WTC11 (cell line): ENCODE data around the gene C14orf132. TPM values are rescaled to one million over a fixed set of nuclear protein-coding genes. Genes with fewer than 3 reads are reported as not detected.

Experiments used
- ATAC-seq: fragments of 200-7000 bp; cut with Tn5 transposase; 2 replicates; pipeline ENCODE4 v1.10.0; 2021; ENCODE audit warnings: mild to moderate bottlenecking, moderate library complexity
- CTCF ChIA-PET: fragments of 300-600 bp; sonication (Branson Sonifier 250); formaldehyde crosslinking; loops from one replicate; lab custom pipeline; 2021; ENCODE audit warnings: antibody characterized with exemption; lab: Charles Lee
- POLR2A ChIA-PET: fragments of 350-600 bp; sonication (Branson Sonifier 250); formaldehyde crosslinking; loops from one replicate; lab custom pipeline; 2021; ENCODE audit warnings: antibody characterized with exemption; lab: Charles Lee
- DNase-seq: peaks from one replicate; pipeline ENCODE4 v3.0.0; 2021; ENCODE audit warnings: low spot score
- H3K27ac Mint-ChIP-seq: 2 replicates; pipeline ENCODE4 v1.8.0; 2021; ENCODE audit warnings: mixed read lengths
- H3K27me3 Mint-ChIP-seq: 2 replicates; pipeline ENCODE4 v1.8.0; 2021; ENCODE audit warnings: low read depth, mild to moderate bottlenecking, moderate library complexity, mixed read lengths
- H3K36me3 Mint-ChIP-seq: 2 replicates; pipeline ENCODE4 v1.8.0; 2021; ENCODE audit warnings: mixed read lengths
- H3K4me1 Mint-ChIP-seq: 2 replicates; pipeline ENCODE4 v1.8.0; 2022; ENCODE audit warnings: mixed read lengths
- H3K4me3 Mint-ChIP-seq: 2 replicates; pipeline ENCODE4 v1.8.0; 2021; ENCODE audit warnings: mild to moderate bottlenecking, moderate library complexity, mixed read lengths
- H3K9me3 Mint-ChIP-seq: 2 replicates; pipeline ENCODE4 v1.8.0; 2021; ENCODE audit warnings: mixed read lengths
- ATF1 ChIP-seq: sonication (generic); formaldehyde crosslinking; IDR thresholded peaks from 2 replicates; pipeline ENCODE4 v1.8.1; 2023; ENCODE audit warnings: mild to moderate bottlenecking, moderate library complexity, missing genetic modification reagents
- CREM ChIP-seq: sonication (generic); formaldehyde crosslinking; IDR thresholded peaks from 2 replicates; pipeline ENCODE4 v1.8.1; 2022; ENCODE audit warnings: mild to moderate bottlenecking, missing genetic modification reagents, moderate library complexity
- CTCF ChIP-seq: fragments of 200-600 bp; IDR thresholded peaks from 2 replicates; pipeline ENCODE4 v1.8.0; 2022; ENCODE audit warnings: antibody characterized with exemption
- E2F1 ChIP-seq: sonication (generic); formaldehyde crosslinking; IDR thresholded peaks from 2 replicates; pipeline ENCODE4 v1.8.0; 2022; ENCODE audit warnings: mild to moderate bottlenecking, missing genetic modification reagents
- E2F4 ChIP-seq: sonication (generic); formaldehyde crosslinking; IDR thresholded peaks from 2 replicates; pipeline ENCODE4 v1.8.1; 2022; ENCODE audit warnings: low read depth, mild to moderate bottlenecking, moderate library complexity, missing genetic modification reagents, borderline replicate concordance
- FOXJ3 ChIP-seq: sonication (generic); formaldehyde crosslinking; IDR thresholded peaks from 2 replicates; pipeline ENCODE4 v1.9.0; 2021; ENCODE audit warnings: missing genetic modification reagents, mild to moderate bottlenecking, borderline replicate concordance
- GRHL2 ChIP-seq: fragments of 250-450 bp; sonication (Bioruptor Pico); IDR thresholded peaks from 2 replicates; pipeline ENCODE4 v1.8.0; 2022; ENCODE audit warnings: mild to moderate bottlenecking, moderate library complexity; ENCODE audit not compliant: insufficient replicate concordance, severe bottlenecking
- GTF2I ChIP-seq: fragments of 250-450 bp; sonication (Bioruptor Pico); conservative IDR thresholded peaks from 2 replicates; pipeline ENCODE4 v1.4.0; 2021; ENCODE audit warnings: mild to moderate bottlenecking
- HMGA2 ChIP-seq: fragments of 250-450 bp; sonication (Bioruptor Pico); IDR thresholded peaks from 2 replicates; pipeline ENCODE4 v1.4.0; 2021; ENCODE audit warnings: mild to moderate bottlenecking, moderate library complexity
- IRF2 ChIP-seq: sonication (generic); formaldehyde crosslinking; IDR thresholded peaks from 2 replicates; pipeline ENCODE4 v1.8.0; 2022; ENCODE audit warnings: low read depth, missing genetic modification reagents, borderline replicate concordance
- MYBL2 ChIP-seq: sonication (generic); formaldehyde crosslinking; IDR thresholded peaks from 2 replicates; pipeline ENCODE4 v1.8.1; 2023; ENCODE audit warnings: mild to moderate bottlenecking, moderate library complexity, missing genetic modification reagents
- NFYB ChIP-seq: sonication (generic); formaldehyde crosslinking; conservative IDR thresholded peaks from 2 replicates; pipeline ENCODE4 v1.8.0; 2022; ENCODE audit warnings: low read depth, missing genetic modification reagents
- NR2C2 ChIP-seq: sonication (generic); formaldehyde crosslinking; IDR thresholded peaks from 2 replicates; pipeline ENCODE4 v1.8.0; 2022; ENCODE audit warnings: mild to moderate bottlenecking, missing genetic modification reagents
- OVOL2 ChIP-seq: fragments of 250-450 bp; sonication (Bioruptor Pico); IDR thresholded peaks from 2 replicates; pipeline ENCODE4 v1.9.0; 2021; ENCODE audit warnings: mild to moderate bottlenecking, borderline replicate concordance
- SMAD3 ChIP-seq: sonication (generic); formaldehyde crosslinking; IDR thresholded peaks from 2 replicates; pipeline ENCODE4 v1.8.0; 2022; ENCODE audit warnings: missing genetic modification reagents, mild to moderate bottlenecking, borderline replicate concordance
- STAT6 ChIP-seq: sonication (generic); formaldehyde crosslinking; conservative IDR thresholded peaks from 2 replicates; pipeline ENCODE4 v1.8.1; 2023; ENCODE audit warnings: mild to moderate bottlenecking, low read depth, missing genetic modification reagents, moderate library complexity
- TCF7 ChIP-seq: sonication (generic); formaldehyde crosslinking; IDR thresholded peaks from 2 replicates; pipeline ENCODE4 v1.8.0; 2022; ENCODE audit warnings: mild to moderate bottlenecking, low read depth, missing genetic modification reagents, moderate library complexity
- USF1 ChIP-seq: sonication (generic); formaldehyde crosslinking; IDR thresholded peaks from 2 replicates; pipeline ENCODE4 v1.8.0; 2022; ENCODE audit warnings: mild to moderate bottlenecking, missing genetic modification reagents
- ZBTB43 ChIP-seq: sonication (generic); formaldehyde crosslinking; IDR thresholded peaks from 2 replicates; pipeline ENCODE4 v1.8.1; 2023; ENCODE audit warnings: mild to moderate bottlenecking, missing genetic modification reagents
- ZNF138 ChIP-seq: sonication (generic); formaldehyde crosslinking; conservative IDR thresholded peaks from 2 replicates; pipeline ENCODE4 v1.8.1; 2022; ENCODE audit warnings: mild to moderate bottlenecking, moderate library complexity, missing genetic modification reagents
- ZNF219 ChIP-seq: sonication (generic); formaldehyde crosslinking; IDR thresholded peaks from 2 replicates; pipeline ENCODE4 v1.8.0; 2023; ENCODE audit warnings: missing genetic modification reagents, mild to moderate bottlenecking, borderline replicate concordance
- ZNF263 ChIP-seq: sonication (generic); formaldehyde crosslinking; IDR thresholded peaks from 2 replicates; pipeline ENCODE4 v1.8.1; 2022; ENCODE audit warnings: low read depth, mild to moderate bottlenecking, moderate library complexity, missing genetic modification reagents
- ZNF425 ChIP-seq: fragments of 250-450 bp; sonication (Bioruptor Pico); conservative IDR thresholded peaks from 2 replicates; pipeline ENCODE4 v1.9.0; 2021; ENCODE audit warnings: mild to moderate bottlenecking
- total RNA-seq: library from RNA; stranded (reverse); gene quantifications from 3 replicates; pipeline ENCODE4 v1.2.3, GENCODE V29; 2021

Gene C14orf132
- total RNA-seq, 1 experiment from 2014 or later = 14.1 TPM

- DNase-seq (no peak), ATAC-seq (no peak)
- peaks cover 6% of the 10 kb centered on the region for H3K27me3 Mint-ChIP-seq
- TF ChIP-seq ATF1 (no peak), GRHL2 (CRISPR knock-in tag) (no peak), NR2C2 (CRISPR knock-in tag) (no peak), HMGA2 (CRISPR knock-in tag) (no peak), USF1 (CRISPR knock-in tag) (no peak), E2F1 (no peak), OVOL2 (CRISPR knock-in tag) (no peak), STAT6 (no peak), CREM (CRISPR knock-in tag) (no peak), ZNF263 (CRISPR knock-in tag) (no peak), FOXJ3 (CRISPR knock-in tag) (no peak), ZNF219 (no peak)
- H3K4me1 Mint-ChIP-seq = peaks cover 2% of the 10 kb centered on the region; the same call in 1 of the 2 replicates
- H3K9me3 Mint-ChIP-seq = peaks cover 11% of the 10 kb centered on the region; the same call in 1 of the 2 replicates
- no peak overlapping the region for H3K4me3 Mint-ChIP-seq
- H3K27ac Mint-ChIP-seq = no peak overlapping the region
- ChIA-PET POLR2A (no interaction called here), CTCF (interaction anchor here (0.9 to 2.2 kb wide), 2 partner anchors 8 to 10 kb away, joined by 3 to 10 read pairs; no protein-coding TSS in a partner anchor)
- no peaks in the 10 kb centered on the region for H3K36me3 Mint-ChIP-seq
Observed at GRCh38 chr14:96105926-96106441, 66.8 kb downstream of the C14orf132 start.

- Mint-ChIP-seq H3K4me1 (peaks cover 2% of the 10 kb centered on the region; the same call in 1 of the 2 replicates), H3K27ac (no peak overlapping the region), H3K27me3 (peaks cover 11% of the 10 kb centered on the region), H3K4me3 (no peak overlapping the region), H3K9me3 (peaks cover 19% of the 10 kb centered on the region), H3K36me3 (peaks cover 6% of the 10 kb centered on the region)
- ATAC-seq = no peak
- DNase-seq = no peak
- POLR2A ChIA-PET = interaction anchor here (0.6 kb wide), 1 partner anchor 9 kb away, joined by 4 read pairs; no protein-coding TSS in a partner anchor
- CTCF ChIA-PET = interaction anchor here (2.2 kb wide), 1 partner anchor 8 kb away, joined by 10 read pairs; no protein-coding TSS in a partner anchor
- TF ChIP-seq ZNF425 (CRISPR knock-in tag) = no peak
- no peak for TF ChIP-seq GRHL2 (CRISPR knock-in tag)
- no peak for TF ChIP-seq CTCF
- TF ChIP-seq ZBTB43 = no peak
- TF ChIP-seq E2F4 (CRISPR knock-in tag) = no peak
- TF ChIP-seq NFYB (CRISPR knock-in tag) = no peak
- no peak for TF ChIP-seq CREM (CRISPR knock-in tag)
- TF ChIP-seq MYBL2 (CRISPR knock-in tag) = no peak
- no peak for TF ChIP-seq ZNF138 (CRISPR knock-in tag)
- TF ChIP-seq IRF2 = no peak
- TF ChIP-seq SMAD3 = no peak
- TF ChIP-seq TCF7 (CRISPR knock-in tag) = no peak
- no peak for TF ChIP-seq GTF2I (CRISPR knock-in tag)
Observed at GRCh38 chr14:96106891-96107290, 67.7 kb downstream of the C14orf132 start.
